Measurements from ENCODE around the gene SLC16A13. TPM values are rescaled to one million over a fixed set of nuclear protein-coding genes. Genes with fewer than 3 reads are reported as not detected.
A peak's percentile ranks its signal among the peaks of the same experiment; 100 is the strongest.

Gene SLC16A13
- total RNA-seq, 6 experiments from 2014 or later, result 14.7 to 66.4 (median 39.5) TPM

DNA sequence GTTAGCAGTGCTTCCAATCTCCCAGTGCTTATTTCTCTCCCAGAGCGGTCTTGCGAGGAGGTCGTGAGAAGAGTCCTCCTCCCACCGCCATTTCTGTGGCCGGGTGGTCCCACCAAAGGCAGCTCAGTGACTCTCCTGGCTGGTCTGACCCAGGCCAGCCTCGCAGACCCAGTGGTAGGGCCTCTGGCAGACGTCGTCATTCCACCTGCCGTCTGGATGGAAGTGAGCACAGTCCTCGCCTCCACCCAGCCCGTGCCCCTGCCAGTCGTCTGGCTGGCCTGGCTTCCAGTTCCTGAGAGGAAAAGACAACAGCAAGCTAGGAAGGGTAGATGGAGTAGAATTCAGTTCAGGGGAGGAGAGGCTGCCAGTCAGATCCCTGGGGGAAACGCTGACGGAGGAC is 39.1 kb downstream of the SLC16A13 start:
- no peaks in the 10 kb centered on the region for H3K27me3 ChIP-seq
- H3K4me1 ChIP-seq, result no peaks in the 10 kb centered on the region
- ATAC-seq, result no peak
- DNase-seq, result no peak
- intact Hi-C loops (cut with DNase I), result no loop called here
- TF ChIP-seq, protein P1, sequence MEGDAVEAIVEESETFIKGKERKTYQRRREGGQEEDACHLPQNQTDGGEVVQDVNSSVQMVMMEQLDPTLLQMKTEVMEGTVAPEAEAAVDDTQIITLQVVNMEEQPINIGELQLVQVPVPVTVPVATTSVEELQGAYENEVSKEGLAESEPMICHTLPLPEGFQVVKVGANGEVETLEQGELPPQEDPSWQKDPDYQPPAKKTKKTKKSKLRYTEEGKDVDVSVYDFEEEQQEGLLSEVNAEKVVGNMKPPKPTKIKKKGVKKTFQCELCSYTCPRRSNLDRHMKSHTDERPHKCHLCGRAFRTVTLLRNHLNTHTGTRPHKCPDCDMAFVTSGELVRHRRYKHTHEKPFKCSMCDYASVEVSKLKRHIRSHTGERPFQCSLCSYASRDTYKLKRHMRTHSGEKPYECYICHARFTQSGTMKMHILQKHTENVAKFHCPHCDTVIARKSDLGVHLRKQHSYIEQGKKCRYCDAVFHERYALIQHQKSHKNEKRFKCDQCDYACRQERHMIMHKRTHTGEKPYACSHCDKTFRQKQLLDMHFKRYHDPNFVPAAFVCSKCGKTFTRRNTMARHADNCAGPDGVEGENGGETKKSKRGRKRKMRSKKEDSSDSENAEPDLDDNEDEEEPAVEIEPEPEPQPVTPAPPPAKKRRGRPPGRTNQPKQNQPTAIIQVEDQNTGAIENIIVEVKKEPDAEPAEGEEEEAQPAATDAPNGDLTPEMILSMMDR (IDR thresholded peaks at IDR 0.05), result no peak
- TF ChIP-seq POLR2A (IDR thresholded peaks at IDR 0.05), result no peak
- H3K27ac ChIP-seq, result no peak overlapping the region
- 90% methylated on average over 10 of the region's 14 CpGs for WGBS (ENCODE audit: insufficient coverage, low coverage, low lambda C conversion rate, missing lambda C conversion rate)
- H3K4me3 ChIP-seq, result no peak overlapping the region
- no peaks in the 10 kb centered on the region for H3K36me3 ChIP-seq
- H3K9me3 ChIP-seq, result no peaks in the 10 kb centered on the region

DNA sequence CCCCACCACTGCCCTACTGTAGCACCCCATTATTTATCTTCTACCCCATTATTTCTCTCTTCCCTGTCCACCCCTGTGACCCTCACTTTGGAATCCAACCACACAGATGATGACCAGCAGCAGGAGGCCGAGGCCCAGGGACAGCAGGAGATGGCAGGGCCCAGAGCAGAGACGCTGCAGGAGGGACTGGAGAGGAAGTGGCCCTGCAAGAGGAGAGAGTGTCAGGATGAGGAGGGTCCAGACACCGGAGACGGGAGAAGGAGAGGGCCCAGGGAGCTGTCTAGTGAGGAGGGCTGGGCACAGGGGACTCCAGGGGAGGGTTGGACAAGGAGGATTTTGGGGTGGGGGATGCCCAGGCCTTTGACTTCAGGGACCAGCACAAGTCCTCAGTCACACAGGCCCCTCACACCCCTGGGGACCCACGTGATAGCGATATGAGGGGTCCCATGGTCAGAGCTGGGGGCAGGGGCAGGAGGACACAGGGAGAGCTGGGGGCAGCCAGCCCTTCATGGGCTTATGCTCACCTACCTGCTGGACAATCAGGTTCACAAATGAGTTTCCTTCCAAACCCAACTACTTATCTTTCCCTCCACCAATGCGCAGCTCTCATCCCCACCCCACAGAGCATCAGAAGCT is 42.2 kb downstream of the SLC16A13 start:
- TF ChIP-seq, protein P1 (IDR thresholded peaks at IDR 0.05), result no peak
- no peak for TF ChIP-seq POLR2A (IDR thresholded peaks at IDR 0.05)
- Histone ChIP-seq H3K4me1 (no peaks in the 10 kb centered on the region), H3K27me3 (no peaks in the 10 kb centered on the region), H3K36me3 (no peaks in the 10 kb centered on the region), H3K9me3 (no peaks in the 10 kb centered on the region), H3K27ac (no peak overlapping the region), H3K4me3 (no peak overlapping the region)
- no peak for DNase-seq
- intact Hi-C loops (cut with DNase I), result no loop called here
- no peak for ATAC-seq
- WGBS (ENCODE audit: insufficient coverage, low coverage, low lambda C conversion rate, missing lambda C conversion rate), result 79% methylated on average over 3 of the region's 7 CpGs

DNA sequence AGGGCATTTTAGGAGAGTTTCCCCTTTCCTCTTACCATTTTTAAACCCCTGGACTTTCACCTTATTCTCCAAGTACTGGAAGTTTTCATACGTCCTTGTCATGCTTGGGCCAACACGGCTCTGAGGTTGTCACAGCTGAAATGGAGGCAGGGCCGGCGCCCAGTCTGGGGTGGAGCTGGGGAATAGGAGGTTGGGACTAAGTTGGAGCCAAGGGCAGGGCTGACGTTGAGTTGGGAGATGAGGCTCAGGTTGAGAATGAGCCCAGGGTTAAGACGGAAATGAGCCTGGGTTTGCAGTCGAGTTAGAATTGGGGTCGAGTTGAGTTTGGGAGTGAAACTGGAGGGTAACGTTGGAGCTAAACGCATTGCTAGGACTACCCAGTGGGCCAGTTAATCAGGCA is 42.9 kb downstream of the SLC16A13 start:
- WGBS (ENCODE audit: insufficient coverage, low coverage, low lambda C conversion rate, missing lambda C conversion rate), result 80% methylated on average over 6 of the region's 10 CpGs
- TF ChIP-seq POLR2A (IDR thresholded peaks at IDR 0.05), result no peak
- TF ChIP-seq, protein P1 (IDR thresholded peaks at IDR 0.05), result no peak
- ATAC-seq (no peak), DNase-seq (no peak)
- Histone ChIP-seq H3K27me3 (no peaks in the 10 kb centered on the region), H3K4me3 (no peak overlapping the region), H3K27ac (no peak overlapping the region), H3K4me1 (no peaks in the 10 kb centered on the region), H3K36me3 (no peaks in the 10 kb centered on the region), H3K9me3 (no peaks in the 10 kb centered on the region)
- intact Hi-C loops (cut with DNase I), result no loop called here

DNA sequence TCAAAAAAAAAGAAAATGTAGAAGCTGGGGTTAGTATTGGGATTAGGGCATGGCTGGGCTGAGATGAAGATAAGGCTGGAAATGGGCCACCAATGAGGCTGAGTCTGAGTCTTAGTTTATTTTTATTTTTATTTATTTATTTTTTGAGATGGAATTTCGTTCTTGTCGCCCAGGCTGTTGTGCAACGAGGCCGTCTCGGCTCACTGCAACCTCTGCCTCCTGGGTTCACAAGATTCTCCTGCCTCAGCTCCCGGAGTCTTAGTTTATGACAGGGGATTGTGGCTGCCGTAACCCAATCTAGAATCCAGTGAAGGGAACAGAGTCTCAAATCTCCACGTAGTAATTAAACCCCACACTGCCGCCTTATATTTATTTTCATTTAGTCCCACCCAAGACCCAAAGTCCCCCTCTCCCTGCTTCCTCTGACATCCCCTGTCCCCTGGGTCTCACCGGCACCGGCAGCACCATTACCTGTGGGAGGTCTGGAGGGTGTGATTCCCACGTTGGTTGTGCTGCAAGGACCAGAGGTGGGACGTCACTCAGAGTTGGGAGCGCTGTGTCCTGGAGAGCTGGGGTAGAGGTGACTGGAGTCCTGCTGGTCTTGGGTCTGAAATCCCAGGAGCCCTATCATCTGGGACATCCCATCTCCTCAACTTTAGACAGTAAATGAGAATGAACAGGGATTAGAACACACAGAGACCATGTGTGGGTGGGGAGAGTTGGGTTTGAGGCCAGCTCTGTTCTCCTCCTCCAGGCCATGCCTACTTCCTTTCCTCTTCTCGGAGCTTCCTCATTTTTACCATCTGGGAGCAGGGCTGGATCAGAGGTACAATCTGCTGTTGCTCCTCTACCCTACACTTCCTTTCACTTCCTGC is 44.0 kb downstream of the SLC16A13 start, which contains the start of gene CLEC10A:
Gene CLEC10A (minus strand): TSS at position 671 of the 875 bp plus-strand sequence. CDS start 1,439 bp downstream, outside the sequence.
- Histone ChIP-seq H3K9me3 (no peaks in the 10 kb centered on the region), H3K4me1 (peaks cover 0 to under 1% (median 0%) of the 10 kb centered on the region in 4 donors), H3K4me3 (no peak within 1 kb of the TSS), H3K36me3 (no peaks in the 10 kb centered on the region), H3K27me3 (no peaks in the 10 kb centered on the region), H3K27ac (no peak within 1 kb of the TSS)
- 53% methylated on average over 14 of the region's 15 CpGs for WGBS (ENCODE audit: insufficient coverage, low coverage, low lambda C conversion rate, missing lambda C conversion rate)
- TF ChIP-seq POLR2A (IDR thresholded peaks at IDR 0.05), result no peak
- TF ChIP-seq, protein P1 (IDR thresholded peaks at IDR 0.05), result no peak
- ATAC-seq (peak in 3 of 4 donors; percentile 30 to 62 (median 34)), DNase-seq (no peak)
- intact Hi-C loops (cut with DNase I), result no loop called here

Measured in right lobe of liver (tissue), 6 donors.